Thyroid gland (tissue), 4 donors: ENCODE results near the gene SLC12A4.

ENCODE experiments used
- CTCF ChIP-seq, 6 experiments: fragments of 200-600 bp in 3 of 6; fragments of 450-650 bp in 3 of 6; sonication (generic) in 3 of 6; IDR thresholded peaks; one replicate each; pipeline ENCODE4 v1.5.1; 2016 to 2019; ENCODE audit warnings: antibody characterized with exemption in 6 of 6, mild to moderate bottlenecking in 2 of 6, inconsistent platforms in 1 of 6, moderate library complexity in 1 of 6
- POLR2A ChIP-seq, 2 donors: fragments of 450-650 bp; IDR thresholded peaks; one replicate each; pipeline ENCODE4 v1.6.1; 2017; ENCODE audit warnings: antibody characterized with exemption in 2 of 2, mild to moderate bottlenecking in 2 of 2, moderate library complexity in 1 of 2

GRCh38 chr16:67945392-67945933, 23.0 kb downstream of the SLC12A4 start:
- TF ChIP-seq CTCF (IDR thresholded peaks at IDR 0.05): no peak
- no peak for TF ChIP-seq POLR2A (IDR thresholded peaks at IDR 0.05)
